GM12878 (cell line): ENCODE data around the gene RADIL. TPM values are rescaled to one million over a fixed set of nuclear protein-coding genes. Genes with fewer than 3 reads are reported as not detected.

ENCODE experiments used
- ATAC-seq: fragments of 200-7000 bp; cut with Tn5 transposase; 3 replicates; pipeline ENCODE4 v1.9.1; 2020; ENCODE audit warnings: mild to moderate bottlenecking, moderate library complexity
- BruUV-seq: library from RNA; stranded (reverse); fragments of 400-500 nt; replicated peaks from 2 replicates; lab custom pipeline; 2021; lab: Mats Ljungman, UMichigan
- CTCF ChIA-PET: fragments of 300-600 bp; sonication (Branson Sonifier 250); formaldehyde crosslinking; extraction: SDS; loops from one replicate; lab custom pipeline; 2021; ENCODE audit warnings: inconsistent platforms; lab: Yijun Ruan, JAX
- POLR2A ChIA-PET: fragments of 350-600 bp; formaldehyde crosslinking; extraction: SDS; loops from one replicate; lab custom pipeline; 2021; ENCODE audit warnings: inconsistent platforms; lab: Charles Lee
- RAD21 ChIA-PET: fragments of 300-600 bp; sonication (Branson Sonifier 250); formaldehyde crosslinking; loops from one replicate; lab custom pipeline; 2023; ENCODE audit warnings: antibody characterized with exemption; ENCODE audit not compliant: unreplicated experiment; lab: Charles Lee
- SMC1A ChIA-PET: fragments of 300-600 bp; sonication (Branson Sonifier 250); formaldehyde crosslinking; loops from one replicate; lab custom pipeline; 2023; ENCODE audit not compliant: unreplicated experiment, uncharacterized antibody; lab: Charles Lee
- DNase-seq: peaks from one replicate; pipeline ENCODE4 v3.0.0-alpha.2; 2011; ENCODE audit warnings: low read depth, low spot score
- FAIRE-seq: peaks from 3 replicates; lab custom pipeline; 2011; peaks lifted over from hg19 to GRCh38; lab: Jason Lieb, UNC
- H2AFZ ChIP-seq: 2 replicates; pipeline ENCODE4 v1.6.0; 2011; ENCODE audit warnings: low read depth, low read length, control low read depth; ENCODE audit not compliant: control insufficient read depth
- H3K27ac ChIP-seq: 2 replicates; pipeline ENCODE4 v1.5.1; 2011; ENCODE audit warnings: control low read depth; ENCODE audit not compliant: control insufficient read depth, insufficient read depth
- H3K27me3 ChIP-seq, 2 experiments: replicated peaks in 1 of 2; 2 replicates each; pipeline versions ENCODE4 v1.6.0 to v1.6.1; 2011; ENCODE audit warnings: low read length in 1 of 2; ENCODE audit not compliant: control insufficient read depth in 2 of 2, insufficient read depth in 2 of 2
- H3K36me3 ChIP-seq, 2 experiments: 2 replicates each; pipeline ENCODE4 v1.5.1; 2011; ENCODE audit warnings: low read length in 1 of 2; ENCODE audit not compliant: control insufficient read depth in 2 of 2, insufficient read depth in 2 of 2
- H3K4me1 ChIP-seq: 2 replicates; pipeline ENCODE4 v1.6.1; 2011; ENCODE audit warnings: mild to moderate bottlenecking, low read length, moderate library complexity, mixed read lengths; ENCODE audit not compliant: control insufficient read depth, insufficient read depth
- H3K4me2 ChIP-seq: 2 replicates; pipeline ENCODE4 v1.6.0; 2011; ENCODE audit warnings: control low read depth; ENCODE audit not compliant: control insufficient read depth, insufficient read depth
- H3K4me3 ChIP-seq: fragments of 200-600 bp; sonication (generic); 2 replicates; pipeline ENCODE4 v1.5.1; 2016
- H3K79me2 ChIP-seq: 2 replicates; pipeline ENCODE4 v1.6.0; 2011; ENCODE audit warnings: low read length; ENCODE audit not compliant: control insufficient read depth, insufficient read depth
- H3K9ac ChIP-seq: 2 replicates; pipeline ENCODE4 v1.8.0; 2011; ENCODE audit warnings: low read length, control low read depth, mixed read lengths; ENCODE audit not compliant: control insufficient read depth, insufficient read depth
- H3K9me3 ChIP-seq: replicated peaks from 3 replicates; pipeline ENCODE4 v1.5.1; 2011; ENCODE audit warnings: mild to moderate bottlenecking, low read length; ENCODE audit not compliant: control insufficient read depth, insufficient read depth
- H4K20me1 ChIP-seq: 2 replicates; pipeline ENCODE4 v1.6.0; 2011; ENCODE audit not compliant: control insufficient read depth, insufficient read depth
- BCL11A ChIP-seq: IDR thresholded peaks from 2 replicates; pipeline ENCODE4 v1.6.1; 2011; ENCODE audit warnings: low read depth, low read length
- BRCA1 ChIP-seq: IDR thresholded peaks from 2 replicates; pipeline ENCODE4 v1.6.1; 2011; ENCODE audit warnings: low read depth, low read length, improper control_type of control experiment
- CHD2 ChIP-seq: IDR thresholded peaks from 2 replicates; pipeline ENCODE4 v1.6.1; 2011; ENCODE audit warnings: low read depth, low read length, improper control_type of control experiment, borderline replicate concordance
- HSF1 ChIP-seq: fragments of 150-350 bp; IDR thresholded peaks from 2 replicates; pipeline ENCODE4 v1.6.1; 2014; ENCODE audit warnings: mild to moderate bottlenecking, low read depth, low read length
- MTA3 ChIP-seq: IDR thresholded peaks from 2 replicates; pipeline ENCODE4 v1.6.1; 2012; ENCODE audit warnings: low read length, inconsistent platforms, borderline replicate concordance
- POLR2AphosphoS5 ChIP-seq: IDR thresholded peaks from 2 replicates; pipeline ENCODE4 v1.6.1; 2011; ENCODE audit warnings: mild to moderate bottlenecking, low read length, inconsistent platforms
- RUNX3 ChIP-seq: IDR thresholded peaks from 2 replicates; pipeline ENCODE4 v1.6.1; 2012; ENCODE audit warnings: low read length, inconsistent platforms
- SMAD5 ChIP-seq: IDR thresholded peaks from 2 replicates; pipeline ENCODE4 v1.6.1; 2016; ENCODE audit warnings: antibody characterized with exemption, low read depth
- ZBED1 ChIP-seq: IDR thresholded peaks from 2 replicates; pipeline ENCODE4 v1.6.1; 2016; ENCODE audit warnings: borderline replicate concordance
- WGBS: methylation state at CpG from one replicate; pipeline ENCODE4 v1.1.6; 2016; ENCODE audit warnings: low lambda C conversion rate; ENCODE audit not compliant: insufficient replicate concordance, insufficient coverage; ENCODE audit errors: missing lambda C conversion rate; 5-methylcytosine and 5-hydroxymethylcytosine counted together
- in situ Hi-C: fragments of 300-500 bp; cut with MboI; formaldehyde crosslinking; loops from 9 replicates; pipeline ENCODE4 v1.14.3; 2018; ENCODE audit warnings: mixed read lengths
- intact Hi-C: fragments of 100-400 bp; cut with micrococcal nuclease; formaldehyde crosslinking; loops from one replicate; pipeline ENCODE4 v1.14.2; 2022; ENCODE audit not compliant: unreplicated experiment
- polyA plus RNA-seq, 11 experiments: library from polyadenylated mRNA; depleted of rRNA in 4 of 11; unstranded in 6 of 11; stranded (reverse) in 5 of 11; fragments of >200 nt; fragmentation: Nextera tagmentation in 4 of 11; fragmentation: Illumina TruSeq in 1 of 11; extraction: Ambion mirVana in 4 of 11; extraction: Trizol in 1 of 11; gene quantifications; 1 replicate in 1 of 11; 2 replicates in 10 of 11; pipeline versions ENCODE4 v1.2.1 to v1.2.3, GENCODE V29; 2011 to 2016; ENCODE audit warnings: inconsistent platforms in 2 of 11, missing spikeins in 2 of 11, low read depth in 1 of 11
- total RNA-seq, 4 experiments: library from RNA; depleted of rRNA in 3 of 4; stranded (reverse); fragments of >200 nt in 3 of 4; fragmentation: Illumina TruSeq in 1 of 4; extraction: Trizol in 1 of 4; gene quantifications; 2 replicates each; pipeline versions ENCODE4 v1.2.1 to v1.2.3, GENCODE V29; 2013 to 2021

The RADIL gene
- total and polyA plus RNA-seq, 10 of the 15 experiments (the other 5 are each of a cell fraction or from before 2014, with no cell fraction given): 0.05 to 0.06 TPM; not detected in 8

DNA sequence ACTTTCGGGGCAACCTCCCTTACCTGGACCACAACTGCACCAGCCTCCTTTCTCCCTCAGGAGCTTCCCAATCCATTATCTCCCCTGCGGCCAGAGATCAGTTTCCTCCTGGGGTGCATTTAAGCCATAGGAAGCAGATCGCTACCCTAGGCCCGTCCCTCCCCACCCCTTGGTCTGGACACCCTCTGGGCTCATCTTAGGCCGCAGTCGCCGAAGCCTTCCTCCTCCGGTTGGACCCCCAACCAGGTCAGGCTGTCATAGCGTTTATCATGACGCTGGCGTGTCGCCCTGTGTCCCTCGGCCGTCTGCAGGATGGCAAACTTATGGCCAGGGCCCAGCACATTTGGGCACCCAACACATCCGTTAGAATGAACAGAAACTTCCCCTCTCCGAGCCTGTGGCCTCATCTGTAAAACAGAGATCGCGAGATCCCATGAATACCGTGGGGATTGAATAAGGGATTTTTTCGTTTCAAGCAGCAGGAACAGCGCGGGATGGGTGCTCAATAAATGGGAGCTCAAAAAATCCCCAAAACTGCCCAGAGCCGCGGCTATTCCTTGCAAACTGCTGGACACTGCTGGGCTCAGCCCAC, 108.8 kb downstream of the RADIL start:
- Histone ChIP-seq H3K27ac (peak overlapping the region; percentile 96), H3K4me1 (peaks cover 10% of the 10 kb centered on the region), H4K20me1 (no peaks in the 10 kb centered on the region; the same call in 1 of the 2 replicates), H3K4me3 (peak overlapping the region; percentile 96), H3K9me3 (no peaks in the 10 kb centered on the region), H3K9ac (peak overlapping the region; percentile 98), H3K27me3 (no peaks in the 10 kb centered on the region), H2AFZ (peak overlapping the region; percentile 89), H3K36me3 (no peaks in the 10 kb centered on the region), H3K4me2 (peak overlapping the region; percentile 98), H3K79me2 (peaks cover 37% of the 10 kb centered on the region)
- intact Hi-C loops (loop anchor here (1.0 kb wide), 1 partner anchor 28 kb away; no protein-coding TSS in a partner anchor), in situ Hi-C loops (no loop called here)
- FAIRE-seq: no peak
- ATAC-seq: peak; percentile 57
- ChIA-PET POLR2A (interaction anchor here (0.6 to 1.5 kb wide), 6 partner anchors 30 to 457 kb away, joined by 3 to 6 read pairs (median 4); partner anchors contain the start of gene RBAK), RAD21 (interaction anchor here (0.9 to 1.5 kb wide), 3 partner anchors 29 to 198 kb away, joined by 3 to 5 read pairs (median 5); no protein-coding TSS in a partner anchor), CTCF (interaction anchor here (0.7 to 1.7 kb wide), 6 partner anchors 8 to 133 kb away, joined by 3 to 7 read pairs (median 3); no protein-coding TSS in a partner anchor), SMC1A (interaction anchor here (1.3 to 2.0 kb wide), 4 partner anchors 29 to 61 kb away, joined by 4 to 7 read pairs (median 5); no protein-coding TSS in a partner anchor)
- BruUV-seq: TSS peak; percentile 99
- WGBS: 17% methylated on average over 23 of the region's 24 CpGs
- DNase-seq: no peak
- peak; percentile 40; the same call in 1 of the 2 replicates for TF ChIP-seq MTA3
- peak; percentile 89 for TF ChIP-seq CHD2
- 0 out of 2 replicates have a peak, but pooled peaks have one; percentile 16 for TF ChIP-seq RUNX3
- no peak for TF ChIP-seq BCL11A
- TF ChIP-seq POLR2AphosphoS5: peak; percentile 14; the same call in 1 of the 2 replicates
- no peak for TF ChIP-seq ZBED1
- peak; percentile 29; the same call in 1 of the 2 replicates for TF ChIP-seq SMAD5
- peak; percentile 60; the same call in 1 of the 2 replicates for TF ChIP-seq BRCA1
- no peak for TF ChIP-seq HSF1
